HepG2 (cell line): ENCODE measurements around the gene C15orf62. TPM values are rescaled to one million over a fixed set of nuclear protein-coding genes. Genes with fewer than 3 reads are reported as not detected.
A peak's percentile ranks its signal among the peaks of the same experiment; 100 is the strongest.

Source experiments
- ATAC-seq: fragments of 200-7000 bp; cut with Tn5 transposase; 3 replicates; pipeline ENCODE4 v1.9.1; 2020; ENCODE audit warnings: mild to moderate bottlenecking, moderate library complexity
- BruUV-seq: library from RNA; stranded (reverse); fragments of 400-500 nt; replicated peaks from 2 replicates; lab custom pipeline; 2021; lab: Mats Ljungman, UMichigan
- CTCF ChIA-PET: fragments of 300-600 bp; formaldehyde crosslinking; extraction: SDS; loops from one replicate; lab custom pipeline; 2021; ENCODE audit warnings: low total read pairs, inconsistent platforms, low intra/inter-chr PET ratio; lab: Yijun Ruan, JAX
- POLR2A ChIA-PET: fragments of 350-600 bp; sonication (Branson Sonifier 250); formaldehyde crosslinking; loops from one replicate; lab custom pipeline; 2020; ENCODE audit warnings: antibody characterized with exemption, inconsistent platforms; lab: Yijun Ruan, JAX
- DNase-seq: peaks from one replicate; pipeline ENCODE4 v3.0.0-alpha.2; 2015; ENCODE audit warnings: low spot score
- FAIRE-seq: peaks from 3 replicates; lab custom pipeline; 2011; peaks lifted over from hg19 to GRCh38; lab: Jason Lieb, UNC
- H2AFZ ChIP-seq: one replicate; pipeline ENCODE4 v1.6.1; 2011; ENCODE audit warnings: low read length, inconsistent platforms
- H3K27ac ChIP-seq: fragments of 300-600 bp; 3 replicates; pipeline ENCODE4 v1.8.0; 2011; ENCODE audit warnings: mixed run types, mild to moderate bottlenecking, mixed read lengths, low read length, inconsistent platforms; ENCODE audit not compliant: insufficient read depth; ENCODE audit errors: extremely low read length
- H3K27me3 ChIP-seq, 2 experiments: fragments of 200-600 bp in 1 of 2; 2 replicates in 1 of 2; 3 replicates in 1 of 2; pipeline versions ENCODE4 v1.6.0 to v1.8.0; 2011; ENCODE audit warnings: low read length in 2 of 2, mild to moderate bottlenecking in 2 of 2, moderate library complexity in 2 of 2, inconsistent platforms in 1 of 2; ENCODE audit not compliant: insufficient read depth in 2 of 2, control insufficient read depth in 1 of 2
- H3K36me3 ChIP-seq, 2 experiments: fragments of 200-600 bp in 1 of 2; replicated peaks in 1 of 2; 2 replicates in 1 of 2; 3 replicates in 1 of 2; pipeline versions ENCODE4 v1.5.1 to v1.8.0; 2011; ENCODE audit warnings: low read length in 2 of 2, inconsistent platforms in 1 of 2; ENCODE audit not compliant: insufficient read depth in 2 of 2, control insufficient read depth in 1 of 2
- H3K4me1 ChIP-seq: 2 replicates; pipeline ENCODE4 v1.5.1; 2012; ENCODE audit warnings: low read length, inconsistent platforms; ENCODE audit not compliant: insufficient read depth
- H3K4me2 ChIP-seq: 2 replicates; pipeline ENCODE4 v1.6.0; 2011; ENCODE audit warnings: low read depth, low read length, inconsistent platforms
- H3K4me3 ChIP-seq, 3 experiments: fragments of 200-600 bp in 1 of 3; sonication (generic), shearing (Covaris generic) in 1 of 3; replicated peaks in 1 of 3; 2 replicates each; pipeline ENCODE4 v1.5.1; 2011 to 2016; ENCODE audit warnings: low read length in 3 of 3, inconsistent platforms in 2 of 3, low read depth in 2 of 3, mild to moderate bottlenecking in 2 of 3, control low read depth in 1 of 3, mixed read lengths in 1 of 3; ENCODE audit not compliant: insufficient read depth in 1 of 3
- H3K79me2 ChIP-seq: one replicate; pipeline ENCODE4 v1.6.1; 2011; ENCODE audit warnings: low read length, inconsistent platforms; ENCODE audit not compliant: insufficient read depth
- H3K9ac ChIP-seq: 2 replicates; pipeline ENCODE4 v1.6.0; 2011; ENCODE audit warnings: mild to moderate bottlenecking, low read depth, low read length, inconsistent platforms; ENCODE audit not compliant: insufficient read depth
- H3K9me3 ChIP-seq: 2 replicates; pipeline ENCODE4 v1.5.1; 2012; ENCODE audit warnings: mild to moderate bottlenecking, low read length
- H4K20me1 ChIP-seq: 2 replicates; pipeline ENCODE4 v1.6.0; 2011; ENCODE audit warnings: inconsistent platforms, mild to moderate bottlenecking, low read length, moderate library complexity; ENCODE audit not compliant: insufficient read depth
- BCL3 ChIP-seq: sonication (generic); formaldehyde crosslinking; IDR thresholded peaks from 2 replicates; pipeline ENCODE4 v1.5.1; 2020; ENCODE audit warnings: mild to moderate bottlenecking, missing genetic modification reagents, moderate library complexity
- BRF2 ChIP-seq: sonication (generic); formaldehyde crosslinking; IDR thresholded peaks from 2 replicates; pipeline ENCODE4 v1.8.1; 2022; ENCODE audit warnings: mild to moderate bottlenecking, missing genetic modification reagents
- CEBPG ChIP-seq: IDR thresholded peaks from 2 replicates; pipeline ENCODE4 v1.6.1; 2016
- GABPA ChIP-seq, 2 experiments: IDR thresholded peaks; 2 replicates each; pipeline ENCODE4 v1.6.1; 2011 to 2016; ENCODE audit warnings: low read depth in 2 of 2, low read length in 1 of 2, missing biosample characterization in 1 of 2, missing genetic modification characterization in 1 of 2
- GLI4 ChIP-seq: sonication (generic); formaldehyde crosslinking; IDR thresholded peaks from 2 replicates; pipeline ENCODE4 v1.5.1; 2020; ENCODE audit warnings: missing genetic modification reagents, mild to moderate bottlenecking, moderate library complexity, borderline replicate concordance
- MAZ ChIP-seq, 2 experiments: sonication (generic) in 1 of 2; formaldehyde crosslinking in 1 of 2; IDR thresholded peaks; 2 replicates each; pipeline versions ENCODE4 v1.5.0 to v1.6.1; 2012 to 2020; ENCODE audit warnings: low read depth in 2 of 2, mild to moderate bottlenecking in 2 of 2, borderline replicate concordance in 1 of 2, improper control_type of control experiment in 1 of 2, low read length in 1 of 2, missing genetic modification reagents in 1 of 2, moderate library complexity in 1 of 2
- NFIC ChIP-seq: IDR thresholded peaks from 2 replicates; pipeline ENCODE4 v1.6.1; 2012; ENCODE audit warnings: mild to moderate bottlenecking, low read length, inconsistent platforms
- NR2F2 ChIP-seq: IDR thresholded peaks from 2 replicates; pipeline ENCODE4 v1.6.1; 2012; ENCODE audit warnings: low read depth, inconsistent platforms, borderline replicate concordance
- PAF1 ChIP-seq: IDR thresholded peaks from 2 replicates; pipeline ENCODE4 v1.6.1; 2016; ENCODE audit warnings: missing genetic modification reagents, missing compliant biosample characterization
- PREB ChIP-seq: sonication (generic); formaldehyde crosslinking; IDR thresholded peaks from 2 replicates; pipeline ENCODE4 v1.4.0; 2020; ENCODE audit warnings: missing genetic modification reagents
- ZBTB33 ChIP-seq: sonication (generic); formaldehyde crosslinking; IDR thresholded peaks from 2 replicates; pipeline ENCODE4 v1.4.0; 2020; ENCODE audit warnings: missing genetic modification reagents
- ZFAT ChIP-seq: sonication (generic); formaldehyde crosslinking; conservative IDR thresholded peaks from 2 replicates; pipeline ENCODE4 v1.8.1; 2023; ENCODE audit warnings: missing genetic modification reagents, inconsistent platforms
- ZNF362 ChIP-seq: sonication (generic); formaldehyde crosslinking; IDR thresholded peaks from 2 replicates; pipeline ENCODE4 v1.4.0; 2020; ENCODE audit warnings: missing genetic modification reagents, mild to moderate bottlenecking, borderline replicate concordance
- ZNF841 ChIP-seq: sonication (generic); formaldehyde crosslinking; IDR thresholded peaks from 2 replicates; pipeline ENCODE4 v1.8.1; 2023; ENCODE audit warnings: missing genetic modification reagents, borderline replicate concordance
- ZSCAN9 ChIP-seq: IDR thresholded peaks from 2 replicates; pipeline ENCODE4 v1.6.1; 2016; ENCODE audit warnings: borderline replicate concordance
- WGBS: methylation state at CpG from one replicate; pipeline ENCODE4 v1.1.6; 2017; ENCODE audit warnings: low lambda C conversion rate; 5-methylcytosine and 5-hydroxymethylcytosine counted together
- in situ Hi-C: cut with HindIII; loops from 2 replicates; pipeline ENCODE4 v1.10.0; 2017; ENCODE audit warnings: low pct_unique_long_range_greater_than_20kb; ENCODE audit not compliant: extremely low pct_ligation_motif_present
- intact Hi-C: fragments of 100-400 bp; cut with micrococcal nuclease; formaldehyde crosslinking; loops from one replicate; pipeline ENCODE4 v1.10.0; 2022; ENCODE audit not compliant: unreplicated experiment
- polyA plus RNA-seq, 8 experiments: library from polyadenylated mRNA; depleted of rRNA in 3 of 8; stranded (reverse) in 7 of 8; unstranded in 1 of 8; fragments of >200 nt; fragmentation: Illumina TruSeq in 4 of 8; extraction: Trizol in 4 of 8; gene quantifications; 2 replicates each; pipeline versions ENCODE4 v1.2.1 to v1.2.3, GENCODE V29; 2011 to 2016; ENCODE audit warnings: low read depth in 4 of 8, missing spikeins in 1 of 8, mixed read lengths in 1 of 8; ENCODE audit not compliant: insufficient read depth in 1 of 8
- total RNA-seq, 5 experiments: library from RNA; depleted of rRNA; stranded (reverse); fragments of >200 nt; fragmentation: Illumina TruSeq; extraction: Trizol; gene quantifications; 2 replicates each; pipeline ENCODE4 v1.2.3, GENCODE V29; 2016; ENCODE audit warnings: low read depth in 1 of 5

C15orf62 gene
- total and polyA plus RNA-seq, 2 of the 13 experiments (the other 11 are each of a cell fraction or from before 2014, with no cell fraction given): 0.51 to 1.1 TPM

- Histone ChIP-seq H3K4me1 (peaks cover 39% of the 10 kb centered on the region), H3K9ac (peak within 1 kb of the TSS; percentile 82), H3K4me3 (peak within 1 kb of the TSS; percentile 74 to 95 (median 79)), H3K27ac (peak within 1 kb of the TSS; percentile 76), H2AFZ (peak within 1 kb of the TSS; percentile 65), H3K36me3 (peaks cover 1 to 22% of the 10 kb centered on the region in 2 experiments; a peak in 3 of 5 replicates), H3K9me3 (no peaks in the 10 kb centered on the region), H3K27me3 (no peaks in the 10 kb centered on the region; a peak in 1 of 5 replicates), H4K20me1 (no peaks in the 10 kb centered on the region), H3K4me2 (peak within 1 kb of the TSS; percentile 99), H3K79me2 (peaks cover 21% of the 10 kb centered on the region)
- peak; percentile 67 for FAIRE-seq
- under 1% methylated on average over 23 of the region's 64 CpGs for WGBS
- ChIA-PET CTCF (no interaction called here), POLR2A (interaction anchor here (0.6 to 1.9 kb wide), 20 partner anchors 11 to 945 kb away, joined by 3 to 10 read pairs (median 3); partner anchors contain the start of genes DLL4, GCHFR, PPP1R14D and RHOV)
- ATAC-seq: peak; percentile 98
- BruUV-seq: TSS peak; percentile 84
- peak; percentile 96 for DNase-seq
- in situ Hi-C loops (no loop called here), intact Hi-C loops (no loop called here)
- TF ChIP-seq BRF2 (CRISPR knock-in tag) (0 out of 2 replicates have a peak, but pooled peaks have one; percentile 42), PREB (CRISPR knock-in tag) (0 out of 2 replicates have a peak, but pooled peaks have one; percentile 53), BCL3 (CRISPR knock-in tag) (peak; percentile 65; the same call in 1 of the 2 replicates), CEBPG (CRISPR knock-in tag) (no peak), MAZ (IDR thresholded peaks at IDR 0.05; ENCODE audit: borderline replicate concordance, low read depth, low read length) (no peak), MAZ (CRISPR knock-in tag; IDR thresholded peaks at IDR 0.05; ENCODE audit: low read depth) (peak; percentile 59; the same call in 1 of the 2 replicates), PAF1 (CRISPR knock-in tag) (no peak), NR2F2 (no peak), ZNF362 (CRISPR knock-in tag) (no peak), GLI4 (CRISPR knock-in tag) (peak; percentile 60; the same call in 1 of the 2 replicates), ZSCAN9 (no peak), NFIC (no peak), GABPA (IDR thresholded peaks at IDR 0.05; ENCODE audit: low read depth, low read length) (peak; percentile 36; the same call in 1 of the 2 replicates), GABPA (CRISPR knock-in tag; IDR thresholded peaks at IDR 0.05; ENCODE audit: low read depth) (peak; percentile 84), ZNF841 (CRISPR knock-in tag) (no peak), ZBTB33 (no peak), ZFAT (CRISPR knock-in tag) (no peak)
Measured at GRCh38 chr15:40807028-40807887, 37.5 kb downstream of the C15orf62 start, which contains the start of the genes DNAJC17 and ZFYVE19. Gene DNAJC17, minus strand, starts transcription at chr15:40807473. Its CDS starts 27 bp downstream, at chr15:40807446. Gene ZFYVE19, plus strand, starts transcription at chr15:40807089. Its CDS starts 501 bp downstream, at chr15:40807590.
